ENCODE data around the gene RFX4. TPM values are rescaled to one million over a fixed set of nuclear protein-coding genes. Genes with fewer than 3 reads are reported as not detected.

The RFX4 gene
- total RNA-seq, 1 donor from 2014 or later, result not detected

DNA sequence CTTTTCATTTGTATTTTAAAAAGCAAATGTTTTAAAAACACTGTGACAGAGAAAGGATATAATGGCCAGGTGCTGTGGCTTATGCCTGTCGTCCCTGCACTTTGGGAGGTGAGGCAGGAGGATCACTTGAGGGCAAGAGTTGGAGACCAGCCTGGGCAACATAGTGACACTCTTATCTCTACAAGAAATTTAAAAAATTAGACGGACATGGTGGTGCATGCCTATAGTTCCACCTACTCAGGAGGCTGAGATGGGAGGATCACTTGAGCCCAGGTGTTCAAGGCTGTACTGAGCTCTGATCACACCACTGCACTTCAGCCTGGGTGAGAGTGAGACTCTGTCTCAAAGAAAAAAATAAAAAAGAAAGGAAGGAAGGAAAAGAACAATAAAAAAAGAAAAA lies 7.8 kb downstream of the RFX4 start:
- no peaks in the 10 kb centered on the region for H3K36me3 Mint-ChIP-seq (ENCODE audit: low read depth, unreplicated experiment)
- no peak for DNase-seq (ENCODE audit: low spot score)
- no peak overlapping the region for H3K4me3 Mint-ChIP-seq (ENCODE audit: unreplicated experiment)
- TF ChIP-seq, protein P1, sequence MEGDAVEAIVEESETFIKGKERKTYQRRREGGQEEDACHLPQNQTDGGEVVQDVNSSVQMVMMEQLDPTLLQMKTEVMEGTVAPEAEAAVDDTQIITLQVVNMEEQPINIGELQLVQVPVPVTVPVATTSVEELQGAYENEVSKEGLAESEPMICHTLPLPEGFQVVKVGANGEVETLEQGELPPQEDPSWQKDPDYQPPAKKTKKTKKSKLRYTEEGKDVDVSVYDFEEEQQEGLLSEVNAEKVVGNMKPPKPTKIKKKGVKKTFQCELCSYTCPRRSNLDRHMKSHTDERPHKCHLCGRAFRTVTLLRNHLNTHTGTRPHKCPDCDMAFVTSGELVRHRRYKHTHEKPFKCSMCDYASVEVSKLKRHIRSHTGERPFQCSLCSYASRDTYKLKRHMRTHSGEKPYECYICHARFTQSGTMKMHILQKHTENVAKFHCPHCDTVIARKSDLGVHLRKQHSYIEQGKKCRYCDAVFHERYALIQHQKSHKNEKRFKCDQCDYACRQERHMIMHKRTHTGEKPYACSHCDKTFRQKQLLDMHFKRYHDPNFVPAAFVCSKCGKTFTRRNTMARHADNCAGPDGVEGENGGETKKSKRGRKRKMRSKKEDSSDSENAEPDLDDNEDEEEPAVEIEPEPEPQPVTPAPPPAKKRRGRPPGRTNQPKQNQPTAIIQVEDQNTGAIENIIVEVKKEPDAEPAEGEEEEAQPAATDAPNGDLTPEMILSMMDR (IDR thresholded peaks at IDR 0.05; ENCODE audit: unreplicated experiment), result no peak
- H3K4me1 Mint-ChIP-seq (ENCODE audit: unreplicated experiment), result peaks cover 9% of the 10 kb centered on the region
- no peaks in the 10 kb centered on the region for H3K9me3 Mint-ChIP-seq (ENCODE audit: unreplicated experiment)
- peaks cover 13% of the 10 kb centered on the region for H3K27me3 Mint-ChIP-seq (ENCODE audit: unreplicated experiment)
- H3K27ac Mint-ChIP-seq (ENCODE audit: unreplicated experiment), result no peak overlapping the region

DNA sequence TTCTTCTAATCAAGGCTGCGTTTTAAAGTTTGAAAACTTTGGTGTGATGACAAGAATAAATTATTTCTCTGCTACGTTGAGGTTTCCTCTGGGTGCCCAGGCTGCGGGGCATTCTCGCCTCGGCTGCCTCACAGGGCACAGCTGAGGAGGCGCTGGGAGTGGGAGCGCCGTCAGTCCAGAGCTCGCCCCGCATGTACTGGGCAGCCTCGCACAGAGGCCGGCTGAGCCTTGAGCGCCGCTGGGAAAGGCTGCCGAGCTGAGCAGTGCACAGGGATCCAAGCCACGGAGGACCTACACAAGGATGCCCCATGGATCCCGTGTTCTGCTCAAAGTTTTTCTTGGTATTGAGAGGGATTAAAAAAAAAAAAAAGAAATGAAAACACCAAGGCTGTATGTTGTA lies 11.6 kb downstream of the RFX4 start:
- Mint-ChIP-seq H3K27me3 (ENCODE audit: unreplicated experiment) (peaks cover 6% of the 10 kb centered on the region), H3K9me3 (ENCODE audit: unreplicated experiment) (no peaks in the 10 kb centered on the region), H3K4me3 (ENCODE audit: unreplicated experiment) (no peak overlapping the region), H3K36me3 (ENCODE audit: low read depth, unreplicated experiment) (no peaks in the 10 kb centered on the region), H3K27ac (ENCODE audit: unreplicated experiment) (no peak overlapping the region), H3K4me1 (ENCODE audit: unreplicated experiment) (no peaks in the 10 kb centered on the region)
- TF ChIP-seq, protein P1 (IDR thresholded peaks at IDR 0.05; ENCODE audit: unreplicated experiment), result no peak
- no peak for DNase-seq (ENCODE audit: low spot score)

DNA sequence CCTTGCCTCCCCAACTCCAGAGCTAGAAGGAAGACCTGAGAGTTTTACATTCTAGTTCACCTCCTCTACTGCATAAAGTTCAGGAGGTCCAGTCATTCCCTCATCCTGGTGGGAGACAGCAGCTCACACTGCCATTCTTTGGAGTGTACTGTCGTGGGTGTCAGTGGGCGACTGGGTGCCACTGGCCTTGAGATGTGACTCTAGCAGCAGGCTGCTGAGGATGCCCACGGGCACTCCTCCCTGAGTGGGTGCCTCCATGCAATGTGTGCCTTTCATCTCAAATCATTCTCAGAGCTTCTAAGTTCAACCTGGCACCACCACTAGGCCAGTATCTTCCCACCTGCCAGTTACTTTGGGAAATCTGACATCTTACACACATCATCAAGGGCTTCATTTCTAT lies 12.5 kb downstream of the RFX4 start:
- H3K27me3 Mint-ChIP-seq (ENCODE audit: unreplicated experiment), result peaks cover 6% of the 10 kb centered on the region
- no peaks in the 10 kb centered on the region for H3K4me1 Mint-ChIP-seq (ENCODE audit: unreplicated experiment)
- no peak overlapping the region for H3K27ac Mint-ChIP-seq (ENCODE audit: unreplicated experiment)
- H3K4me3 Mint-ChIP-seq (ENCODE audit: unreplicated experiment), result no peak overlapping the region
- H3K36me3 Mint-ChIP-seq (ENCODE audit: low read depth, unreplicated experiment), result no peaks in the 10 kb centered on the region
- TF ChIP-seq, protein P1 (IDR thresholded peaks at IDR 0.05; ENCODE audit: unreplicated experiment), result no peak
- H3K9me3 Mint-ChIP-seq (ENCODE audit: unreplicated experiment), result no peaks in the 10 kb centered on the region
- no peak for DNase-seq (ENCODE audit: low spot score)

DNA sequence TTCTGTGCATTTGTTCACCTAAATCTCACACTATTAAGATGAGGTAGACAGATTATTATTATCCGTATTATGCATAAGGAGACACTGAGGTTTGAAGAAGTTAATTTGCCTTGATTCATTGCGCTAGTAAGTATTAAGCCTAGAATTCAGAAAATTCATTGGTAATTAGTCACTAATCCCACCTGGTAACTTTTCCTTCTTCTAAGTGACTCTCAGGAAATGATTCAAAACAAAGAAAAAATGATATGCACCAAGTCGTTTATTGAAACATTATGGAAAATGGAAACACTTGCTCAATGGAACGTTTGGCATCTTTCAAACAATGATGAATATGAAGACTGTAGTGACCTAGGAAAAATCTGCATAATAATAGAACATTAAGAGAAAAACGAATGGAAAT lies 15.2 kb downstream of the RFX4 start:
- peaks cover 6% of the 10 kb centered on the region for H3K27me3 Mint-ChIP-seq (ENCODE audit: unreplicated experiment)
- TF ChIP-seq, protein P1 (IDR thresholded peaks at IDR 0.05; ENCODE audit: unreplicated experiment), result no peak
- H3K27ac Mint-ChIP-seq (ENCODE audit: unreplicated experiment), result no peak overlapping the region
- no peaks in the 10 kb centered on the region for H3K9me3 Mint-ChIP-seq (ENCODE audit: unreplicated experiment)
- H3K36me3 Mint-ChIP-seq (ENCODE audit: low read depth, unreplicated experiment), result no peaks in the 10 kb centered on the region
- no peaks in the 10 kb centered on the region for H3K4me1 Mint-ChIP-seq (ENCODE audit: unreplicated experiment)
- DNase-seq (ENCODE audit: low spot score), result no peak
- H3K4me3 Mint-ChIP-seq (ENCODE audit: unreplicated experiment), result no peak overlapping the region

DNA sequence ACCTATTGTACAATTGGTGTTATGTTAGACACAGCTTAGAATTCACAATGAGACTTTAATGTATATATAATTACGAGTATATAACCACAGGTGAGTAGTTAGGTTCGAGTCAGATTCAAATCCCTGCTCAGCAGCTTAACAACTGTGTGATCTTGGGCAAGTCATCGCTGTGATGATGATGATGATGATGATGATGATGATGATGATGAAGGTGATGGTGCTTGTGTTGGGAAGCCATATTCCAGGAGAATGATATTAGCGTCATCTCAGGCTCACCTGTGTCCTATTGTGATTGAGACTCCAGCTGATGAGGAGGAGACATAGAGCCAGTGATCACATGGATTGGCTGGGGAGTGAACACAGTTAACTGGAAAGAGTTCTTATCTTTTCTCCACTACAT lies 16.5 kb downstream of the RFX4 start:
- H3K9me3 Mint-ChIP-seq (ENCODE audit: unreplicated experiment), result no peaks in the 10 kb centered on the region
- H3K27me3 Mint-ChIP-seq (ENCODE audit: unreplicated experiment), result peaks cover 6% of the 10 kb centered on the region
- no peak for DNase-seq (ENCODE audit: low spot score)
- no peak overlapping the region for H3K27ac Mint-ChIP-seq (ENCODE audit: unreplicated experiment)
- no peak overlapping the region for H3K4me3 Mint-ChIP-seq (ENCODE audit: unreplicated experiment)
- no peaks in the 10 kb centered on the region for H3K36me3 Mint-ChIP-seq (ENCODE audit: low read depth, unreplicated experiment)
- H3K4me1 Mint-ChIP-seq (ENCODE audit: unreplicated experiment), result no peaks in the 10 kb centered on the region
- TF ChIP-seq, protein P1 (IDR thresholded peaks at IDR 0.05; ENCODE audit: unreplicated experiment), result no peak
